Uterus (tissue), 2 donors: ENCODE measurements around the gene DNAH12.

Source experiments
- CTCF ChIP-seq, 4 experiments: fragments of 200-600 bp in 2 of 4; fragments of 450-650 bp in 2 of 4; sonication (generic) in 2 of 4; IDR thresholded peaks; one replicate each; pipeline ENCODE4 v1.5.1; 2016 to 2019; ENCODE audit warnings: antibody characterized with exemption in 4 of 4, mild to moderate bottlenecking in 2 of 4, moderate library complexity in 1 of 4
- POLR2A ChIP-seq, 2 donors: fragments of 450-650 bp; IDR thresholded peaks; one replicate each; pipeline ENCODE4 v1.6.1; 2016; ENCODE audit warnings: antibody characterized with exemption in 2 of 2, mild to moderate bottlenecking in 1 of 2, moderate library complexity in 1 of 2

- TF ChIP-seq CTCF (IDR thresholded peaks at IDR 0.05) (no peak), POLR2A (IDR thresholded peaks at IDR 0.05) (no peak)
These were observed 97.8 kb downstream of the DNAH12 start for GRCh38 chr3:57446318-57446841.
